Gastroesophageal sphincter (tissue), 4 donors: Measurements from ENCODE around the gene PRKN. TPM values are rescaled to one million over a fixed set of nuclear protein-coding genes. Genes with fewer than 3 reads are reported as not detected.

Experiments
- ATAC-seq: fragments of 150-250 bp; one replicate; pipeline ENCODE4 v1.9.1; 2016; ENCODE audit warnings: mild to moderate bottlenecking, moderate library complexity
- H3K27ac ChIP-seq, 4 donors: fragments of 200-600 bp; sonication (generic) in 3 of 4; 1 replicate in 3 of 4; 2 replicates in 1 of 4; pipeline ENCODE4 v1.5.1; 2016 to 2019
- H3K27me3 ChIP-seq: fragments of 200-600 bp; sonication (generic); one replicate; pipeline ENCODE4 v1.5.1; 2019
- H3K36me3 ChIP-seq, 2 donors: fragments of 200-600 bp; sonication (generic); one replicate each; pipeline ENCODE4 v1.5.1; 2019; ENCODE audit warnings: control low read depth in 1 of 2
- H3K4me1 ChIP-seq, 3 donors: fragments of 200-600 bp; sonication (generic); 1 replicate in 2 of 3; 2 replicates in 1 of 3; pipeline ENCODE4 v1.5.1; 2016 to 2019; ENCODE audit warnings: control low read depth in 2 of 3
- H3K4me3 ChIP-seq, 2 donors: fragments of 200-600 bp; sonication (generic); one replicate each; pipeline ENCODE4 v1.5.1; 2019; ENCODE audit warnings: mild to moderate bottlenecking in 1 of 2, moderate library complexity in 1 of 2
- H3K9me3 ChIP-seq, 3 donors: fragments of 200-600 bp; sonication (generic); one replicate each; pipeline ENCODE4 v1.5.1; 2017 to 2019; ENCODE audit warnings: control low read depth in 2 of 3
- EP300 ChIP-seq: sonication (generic); formaldehyde crosslinking; IDR thresholded peaks from one replicate; pipeline ENCODE4 v1.6.1; 2017; ENCODE audit warnings: antibody characterized with exemption, mild to moderate bottlenecking
- POLR2A ChIP-seq, 2 donors: fragments of 450-650 bp; IDR thresholded peaks; one replicate each; pipeline ENCODE4 v1.6.1; 2017; ENCODE audit warnings: antibody characterized with exemption in 2 of 2, mild to moderate bottlenecking in 2 of 2, moderate library complexity in 1 of 2
- POLR2AphosphoS5 ChIP-seq: sonication (generic); formaldehyde crosslinking; IDR thresholded peaks from one replicate; pipeline ENCODE4 v1.6.1; 2017; ENCODE audit warnings: antibody characterized with exemption
- WGBS, 2 donors: methylation state at CpG; one replicate each; pipeline ENCODE4 v1.1.5; 2018; ENCODE audit warnings: low coverage in 1 of 2; 5-methylcytosine and 5-hydroxymethylcytosine counted together
- total RNA-seq, 4 donors: library from RNA; depleted of rRNA; stranded (reverse); fragments of >200 nt; gene quantifications; one replicate each; pipeline ENCODE4 v1.1.0, GENCODE V29; 2016
- TF ChIP-seq, protein P1 (sequence below), 4 experiments: fragments of 200-600 bp in 2 of 4; fragments of 450-650 bp in 2 of 4; sonication (generic) in 1 of 4; IDR thresholded peaks; one replicate each; pipeline ENCODE4 v1.5.1; 2017 to 2019; ENCODE audit warnings: antibody characterized with exemption in 4 of 4, mild to moderate bottlenecking in 2 of 4, moderate library complexity in 2 of 4

Gene PRKN
- total RNA-seq, 4 donors from 2014 or later: 8.4 to 58.6 (median 25.8) TPM

DNA sequence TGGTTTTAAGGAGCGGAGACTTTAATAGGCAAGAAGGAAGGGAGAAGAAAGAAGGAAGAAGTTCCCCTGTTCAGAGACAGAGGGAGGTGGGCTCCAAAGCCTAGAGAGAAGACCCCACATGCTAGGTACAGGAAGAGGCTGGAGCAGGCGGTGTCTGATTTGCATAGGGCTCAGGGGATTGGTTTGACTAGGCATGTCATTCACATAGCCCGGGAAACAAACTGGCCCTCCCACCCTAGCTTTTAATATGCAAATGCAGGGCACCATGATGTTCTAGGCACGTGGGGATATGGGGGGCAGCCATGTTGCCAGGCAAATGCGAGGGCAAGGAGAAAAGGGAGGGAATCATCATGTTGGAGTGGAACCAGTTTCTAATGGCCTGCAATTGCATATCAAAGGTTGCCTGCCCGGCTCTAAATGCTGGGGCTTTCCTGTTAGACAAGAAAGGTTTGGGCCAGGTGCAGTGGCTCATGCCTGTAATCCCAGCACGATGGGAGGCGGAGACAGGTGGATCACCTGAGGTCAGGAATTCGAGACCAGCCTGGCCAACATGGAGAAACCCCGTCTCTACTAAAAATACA is 1419.4 kb downstream of the PRKN start:
- no peak for ATAC-seq
- 90 to 97% methylated on average over 4 to 7 of the region's 10 CpGs for WGBS, 2 donors
- H3K27ac ChIP-seq: no peak overlapping the region

DNA sequence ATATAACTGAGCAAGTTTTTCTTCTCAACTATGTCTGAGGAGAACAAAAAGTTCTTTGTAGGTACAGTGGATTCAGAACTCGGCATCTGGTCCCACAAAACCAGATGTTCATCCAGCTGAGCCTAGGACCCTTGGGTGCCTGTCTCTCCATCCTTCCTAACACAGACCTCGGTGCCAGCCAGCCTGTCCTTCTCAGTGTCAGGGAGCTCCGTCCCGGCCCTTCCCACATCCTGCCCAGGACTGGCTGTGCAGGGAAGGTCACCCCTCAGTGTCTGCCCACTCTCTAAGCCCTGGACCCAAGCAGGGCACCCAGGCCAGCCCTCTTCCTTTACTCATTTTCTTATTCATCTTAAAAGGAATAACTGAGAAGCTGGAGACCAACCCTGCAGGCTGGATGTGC is 1421.7 kb downstream of the PRKN start:
- 100% methylated on average over 2 of the region's 4 CpGs; no CpG with 5 or more reads in 1 of the 2 donors for WGBS, 2 donors

More for the DNA sequence above, 1419.4 kb downstream of the PRKN start:
- no peaks in the 10 kb centered on the region for H3K9me3 ChIP-seq
- TF ChIP-seq POLR2A (IDR thresholded peaks at IDR 0.05) (no peak), EP300 (no peak), POLR2AphosphoS5 (no peak)
- TF ChIP-seq, protein P1, sequence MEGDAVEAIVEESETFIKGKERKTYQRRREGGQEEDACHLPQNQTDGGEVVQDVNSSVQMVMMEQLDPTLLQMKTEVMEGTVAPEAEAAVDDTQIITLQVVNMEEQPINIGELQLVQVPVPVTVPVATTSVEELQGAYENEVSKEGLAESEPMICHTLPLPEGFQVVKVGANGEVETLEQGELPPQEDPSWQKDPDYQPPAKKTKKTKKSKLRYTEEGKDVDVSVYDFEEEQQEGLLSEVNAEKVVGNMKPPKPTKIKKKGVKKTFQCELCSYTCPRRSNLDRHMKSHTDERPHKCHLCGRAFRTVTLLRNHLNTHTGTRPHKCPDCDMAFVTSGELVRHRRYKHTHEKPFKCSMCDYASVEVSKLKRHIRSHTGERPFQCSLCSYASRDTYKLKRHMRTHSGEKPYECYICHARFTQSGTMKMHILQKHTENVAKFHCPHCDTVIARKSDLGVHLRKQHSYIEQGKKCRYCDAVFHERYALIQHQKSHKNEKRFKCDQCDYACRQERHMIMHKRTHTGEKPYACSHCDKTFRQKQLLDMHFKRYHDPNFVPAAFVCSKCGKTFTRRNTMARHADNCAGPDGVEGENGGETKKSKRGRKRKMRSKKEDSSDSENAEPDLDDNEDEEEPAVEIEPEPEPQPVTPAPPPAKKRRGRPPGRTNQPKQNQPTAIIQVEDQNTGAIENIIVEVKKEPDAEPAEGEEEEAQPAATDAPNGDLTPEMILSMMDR (IDR thresholded peaks at IDR 0.05): no peak
- no peaks in the 10 kb centered on the region for H3K36me3 ChIP-seq
- no peaks in the 10 kb centered on the region for H3K27me3 ChIP-seq
- H3K4me1 ChIP-seq: no peaks in the 10 kb centered on the region
- H3K4me3 ChIP-seq: no peak overlapping the region

DNA sequence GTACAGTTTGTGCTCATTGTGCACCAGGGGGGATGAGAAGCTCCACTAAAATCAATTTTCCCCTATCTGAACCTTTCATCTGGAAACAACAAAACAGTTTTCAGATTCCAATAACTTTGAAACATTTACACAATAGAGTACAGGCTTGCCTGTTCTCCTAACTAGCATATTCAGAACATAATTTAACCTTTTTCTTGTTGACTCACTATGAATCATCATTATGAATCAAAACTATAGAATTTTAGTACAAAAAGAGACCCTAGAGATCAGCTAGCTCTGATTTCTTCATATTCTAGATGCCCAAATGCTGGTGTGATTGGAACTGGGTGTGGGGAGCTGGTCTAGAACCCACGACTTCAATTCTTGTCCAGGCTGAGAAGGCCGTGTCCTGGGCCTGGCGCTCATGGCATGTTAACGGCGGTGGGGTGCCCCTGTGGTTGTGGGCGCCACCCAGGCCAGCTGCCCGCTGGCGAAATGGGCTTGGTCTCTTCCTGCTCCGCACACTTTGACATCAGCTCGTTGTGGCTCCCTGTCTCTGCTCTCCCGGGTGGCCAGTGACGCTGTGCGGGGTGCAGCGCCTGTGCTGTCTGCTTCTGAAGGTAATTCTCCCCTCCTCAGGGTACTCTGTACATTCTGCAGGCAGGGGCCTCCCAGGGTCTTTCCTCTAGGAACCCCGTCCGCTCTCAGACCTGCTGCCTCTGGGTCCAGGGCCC is 1423.8 kb downstream of the PRKN start:
- Histone ChIP-seq H3K4me3 (no peak overlapping the region), H3K4me1 (no peaks in the 10 kb centered on the region), H3K9me3 (no peaks in the 10 kb centered on the region), H3K27ac (no peak overlapping the region), H3K36me3 (no peaks in the 10 kb centered on the region), H3K27me3 (no peaks in the 10 kb centered on the region)
- 75% methylated on average over 4 of the region's 16 CpGs; no CpG with 5 or more reads in 1 of the 2 donors for WGBS, 2 donors
- TF ChIP-seq POLR2AphosphoS5 (no peak), EP300 (no peak), POLR2A (IDR thresholded peaks at IDR 0.05) (no peak)
- TF ChIP-seq, protein P1 (IDR thresholded peaks at IDR 0.05): no peak
- no peak for ATAC-seq

More for the DNA sequence above, 1421.7 kb downstream of the PRKN start:
- Histone ChIP-seq H3K9me3 (no peaks in the 10 kb centered on the region), H3K36me3 (no peaks in the 10 kb centered on the region), H3K4me1 (no peaks in the 10 kb centered on the region), H3K27ac (no peak overlapping the region), H3K27me3 (no peaks in the 10 kb centered on the region), H3K4me3 (no peak overlapping the region)
- ATAC-seq: no peak
- TF ChIP-seq POLR2AphosphoS5 (no peak), EP300 (no peak), POLR2A (IDR thresholded peaks at IDR 0.05) (no peak)
- TF ChIP-seq, protein P1 (IDR thresholded peaks at IDR 0.05): no peak

DNA sequence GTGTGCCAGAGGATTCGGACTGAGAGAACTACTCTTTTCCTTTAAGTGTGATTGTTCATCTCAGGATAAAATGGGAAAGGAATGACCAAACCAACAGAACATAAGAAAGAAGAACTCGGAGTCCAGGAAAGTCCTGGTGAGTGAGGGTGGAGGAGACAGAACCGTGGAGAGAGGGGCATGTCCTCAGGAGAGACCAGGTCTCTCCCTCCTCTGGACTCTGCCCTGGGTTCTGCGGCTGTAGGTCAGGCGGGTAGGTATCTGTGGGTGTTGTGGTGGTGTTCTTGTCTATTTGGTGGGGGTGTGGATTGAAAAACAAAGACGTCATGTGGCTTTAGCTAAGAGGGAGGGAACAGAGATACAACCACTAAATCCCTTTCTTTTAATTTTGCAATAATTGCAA is 1424.6 kb downstream of the PRKN start:
- no peak overlapping the region for H3K27ac ChIP-seq
- no peak overlapping the region for H3K4me3 ChIP-seq
- no peaks in the 10 kb centered on the region for H3K4me1 ChIP-seq
- no peak for ATAC-seq
- TF ChIP-seq POLR2A (IDR thresholded peaks at IDR 0.05) (no peak), EP300 (no peak), POLR2AphosphoS5 (no peak)
- TF ChIP-seq, protein P1 (IDR thresholded peaks at IDR 0.05): no peak
- H3K36me3 ChIP-seq: no peaks in the 10 kb centered on the region
- no peaks in the 10 kb centered on the region for H3K9me3 ChIP-seq
- H3K27me3 ChIP-seq: no peaks in the 10 kb centered on the region
- WGBS, 2 donors: 76% methylated on average over 2 of the region's 6 CpGs; no CpG with 5 or more reads in 1 of the 2 donors

DNA sequence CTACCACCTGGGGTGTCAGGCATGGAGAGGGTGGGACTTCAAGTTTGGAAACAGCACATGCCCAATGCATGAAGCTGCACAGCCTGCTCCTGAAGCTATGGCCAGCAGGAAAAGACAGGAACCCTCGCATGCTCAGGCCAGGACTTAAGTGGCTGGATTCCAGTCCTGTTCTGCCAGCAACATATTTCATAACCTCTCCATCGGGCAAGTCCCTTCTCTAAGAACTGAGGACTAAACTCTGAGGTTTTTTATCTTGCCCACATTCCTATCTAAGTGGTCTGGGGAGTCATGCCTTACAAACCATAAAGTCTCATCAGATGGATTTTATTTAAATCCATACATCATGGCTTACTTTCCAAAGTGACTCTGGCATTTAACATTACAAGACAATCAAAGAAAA is 1426.2 kb downstream of the PRKN start:
- Histone ChIP-seq H3K36me3 (no peaks in the 10 kb centered on the region), H3K4me3 (no peak overlapping the region), H3K4me1 (no peaks in the 10 kb centered on the region), H3K27ac (no peak overlapping the region), H3K9me3 (no peaks in the 10 kb centered on the region), H3K27me3 (no peaks in the 10 kb centered on the region)
- TF ChIP-seq POLR2A (IDR thresholded peaks at IDR 0.05): no peak
- TF ChIP-seq POLR2AphosphoS5: no peak
- TF ChIP-seq, protein P1 (IDR thresholded peaks at IDR 0.05): no peak
- TF ChIP-seq EP300: no peak
- peak; percentile 62 for ATAC-seq
- 20 to 31% methylated on average over 1 to 2 of the region's 2 CpGs for WGBS, 2 donors
